Lower lobe of right lung (tissue), 2 donors: Measurements from ENCODE around the gene TRAPPC12. TPM values are rescaled to one million over a fixed set of nuclear protein-coding genes. Genes with fewer than 3 reads are reported as not detected.

ENCODE experiments used
- ATAC-seq, 2 donors: fragments of 200-7000 bp; cut with Tn5 transposase; one replicate each; pipeline ENCODE4 v1.9.1; 2020 to 2022; ENCODE audit warnings: mild to moderate bottlenecking in 2 of 2, moderate library complexity in 2 of 2
- DNase-seq: peaks from one replicate; pipeline ENCODE4 v3.0.0-alpha.2; 2020
- H3K27ac ChIP-seq: fragments of 200-600 bp; one replicate; pipeline ENCODE4 v1.8.0; 2022
- H3K27me3 ChIP-seq: fragments of 200-600 bp; one replicate; pipeline ENCODE4 v1.8.0; 2022; ENCODE audit warnings: low read depth
- H3K36me3 ChIP-seq: fragments of 200-600 bp; one replicate; pipeline ENCODE4 v1.8.0; 2022; ENCODE audit warnings: mild to moderate bottlenecking
- H3K4me1 ChIP-seq: fragments of 200-600 bp; one replicate; pipeline ENCODE4 v1.8.0; 2022
- H3K4me3 ChIP-seq: fragments of 200-600 bp; one replicate; pipeline ENCODE4 v1.8.0; 2022; ENCODE audit warnings: mild to moderate bottlenecking
- H3K9me3 ChIP-seq: fragments of 200-600 bp; one replicate; pipeline ENCODE4 v1.8.0; 2022
- intact Hi-C: fragments of 100-400 bp; cut with DNase I; formaldehyde crosslinking; loops from one replicate; pipeline ENCODE4 v1.11.0; 2022
- total RNA-seq: library from RNA; stranded (reverse); fragmentation: NEBNext Ultra II Directional; extraction: Animal tissue kit (Norgen Biotek cat#: 25700); gene quantifications from one replicate; pipeline ENCODE4 v1.2.1, GENCODE V29; 2021
- TF ChIP-seq, protein P1 (sequence below): fragments of 200-600 bp; IDR thresholded peaks from one replicate; pipeline ENCODE4 v1.8.0; 2022; ENCODE audit warnings: antibody characterized with exemption, mild to moderate bottlenecking
- donor health status: DM: no; HTN: yes; CAD: no; lungs with severe emphysema.

Gene TRAPPC12
- total RNA-seq, 1 donor from 2014 or later, result 93.8 TPM

DNA sequence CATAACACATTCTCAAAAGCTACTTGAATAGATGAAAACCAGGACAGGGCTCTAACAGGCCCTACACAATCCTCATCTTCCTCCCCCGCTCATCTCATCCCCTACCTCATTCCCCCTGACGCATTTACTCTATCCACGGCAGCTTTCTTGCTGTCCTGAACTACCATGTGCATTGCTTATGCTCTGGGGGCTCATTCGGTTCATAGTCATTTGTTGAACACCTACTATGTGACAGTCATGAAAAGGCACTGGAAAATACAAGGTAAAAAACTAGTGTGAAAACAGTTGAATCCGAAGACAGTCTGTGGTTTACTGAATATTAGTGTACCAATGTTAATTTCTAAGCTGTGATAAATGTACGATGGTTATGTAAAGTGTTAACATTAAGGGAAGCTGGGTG, 2.7 kb upstream of the TRAPPC12 start:
- TF ChIP-seq, protein P1, sequence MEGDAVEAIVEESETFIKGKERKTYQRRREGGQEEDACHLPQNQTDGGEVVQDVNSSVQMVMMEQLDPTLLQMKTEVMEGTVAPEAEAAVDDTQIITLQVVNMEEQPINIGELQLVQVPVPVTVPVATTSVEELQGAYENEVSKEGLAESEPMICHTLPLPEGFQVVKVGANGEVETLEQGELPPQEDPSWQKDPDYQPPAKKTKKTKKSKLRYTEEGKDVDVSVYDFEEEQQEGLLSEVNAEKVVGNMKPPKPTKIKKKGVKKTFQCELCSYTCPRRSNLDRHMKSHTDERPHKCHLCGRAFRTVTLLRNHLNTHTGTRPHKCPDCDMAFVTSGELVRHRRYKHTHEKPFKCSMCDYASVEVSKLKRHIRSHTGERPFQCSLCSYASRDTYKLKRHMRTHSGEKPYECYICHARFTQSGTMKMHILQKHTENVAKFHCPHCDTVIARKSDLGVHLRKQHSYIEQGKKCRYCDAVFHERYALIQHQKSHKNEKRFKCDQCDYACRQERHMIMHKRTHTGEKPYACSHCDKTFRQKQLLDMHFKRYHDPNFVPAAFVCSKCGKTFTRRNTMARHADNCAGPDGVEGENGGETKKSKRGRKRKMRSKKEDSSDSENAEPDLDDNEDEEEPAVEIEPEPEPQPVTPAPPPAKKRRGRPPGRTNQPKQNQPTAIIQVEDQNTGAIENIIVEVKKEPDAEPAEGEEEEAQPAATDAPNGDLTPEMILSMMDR, result no peak
- H3K9me3 ChIP-seq, result no peaks in the 10 kb centered on the region
- H3K4me1 ChIP-seq, result peaks cover 37% of the 10 kb centered on the region
- no peak for DNase-seq
- peak overlapping the region; percentile 89 for H3K27ac ChIP-seq
- H3K4me3 ChIP-seq, result peak overlapping the region; percentile 95
- no peak for ATAC-seq
- peaks cover 3% of the 10 kb centered on the region for H3K36me3 ChIP-seq
- intact Hi-C loops, result no loop called here
- no peaks in the 10 kb centered on the region for H3K27me3 ChIP-seq

GRCh38 chr2:3377279-3377611, 2.2 kb upstream of the TRAPPC12 start:
- DNase-seq (no peak), ATAC-seq (peak; percentile 4 to 27)
- TF ChIP-seq, protein P1, result no peak
- intact Hi-C loops, result no loop called here
- Histone ChIP-seq H3K36me3 (peaks cover 4% of the 10 kb centered on the region), H3K4me3 (peak overlapping the region; percentile 95), H3K4me1 (peaks cover 37% of the 10 kb centered on the region), H3K27ac (peak overlapping the region; percentile 89), H3K9me3 (no peaks in the 10 kb centered on the region), H3K27me3 (no peaks in the 10 kb centered on the region)

DNA sequence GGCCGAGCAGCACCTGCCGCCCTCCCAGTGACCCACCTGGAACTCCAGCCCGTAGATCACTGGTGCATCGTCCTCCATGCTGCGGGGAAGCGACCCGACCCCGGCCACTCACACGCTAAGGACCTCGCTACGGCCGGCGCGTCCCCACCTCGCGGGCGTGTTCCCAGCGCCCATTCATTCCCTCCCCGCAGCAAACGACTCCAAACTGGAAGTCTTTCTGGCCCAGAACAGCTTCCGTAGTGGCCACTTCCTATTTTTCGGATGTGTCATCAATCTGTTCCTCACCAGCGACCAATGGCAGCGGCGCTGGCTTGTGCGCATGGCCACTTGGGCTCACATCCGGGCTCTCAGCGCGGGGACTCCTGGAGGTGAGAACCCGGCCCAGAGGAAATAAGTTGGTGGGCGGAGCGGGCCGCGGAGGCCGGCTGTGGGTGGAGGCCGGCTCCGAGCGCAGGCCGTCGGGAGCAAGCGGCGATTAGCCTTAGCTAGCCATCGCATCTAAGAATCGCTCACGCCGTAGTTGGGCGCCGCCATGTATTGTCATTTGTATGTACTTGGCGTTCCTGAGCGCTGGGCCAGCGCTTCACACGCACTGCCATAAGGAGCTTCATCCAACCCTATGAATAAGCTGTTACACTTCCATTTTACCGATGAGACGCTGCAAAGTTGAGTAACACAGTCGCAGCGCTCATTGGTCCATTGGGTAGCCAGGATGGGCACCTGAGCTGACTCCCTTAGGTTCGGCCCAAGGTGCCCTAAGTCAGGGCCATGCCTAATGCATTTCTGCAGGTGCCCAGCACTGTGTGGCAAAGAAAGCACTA, 1.7 kb upstream of the TRAPPC12 start, which contains the start of gene EIPR1:
Gene EIPR1 (minus strand): TSS at position 207 of the 821 bp plus-strand sequence. CDS start 129 bp downstream, at position 78.
- DNase-seq (peak; percentile 99), ATAC-seq (peak; percentile 95 to 97)
- H3K27me3 ChIP-seq, result no peaks in the 10 kb centered on the region
- TF ChIP-seq, protein P1, result no peak
- intact Hi-C loops, result no loop called here
- H3K4me3 ChIP-seq, result peak within 1 kb of the TSS; percentile 95
- peak within 1 kb of the TSS; percentile 89 for H3K27ac ChIP-seq
- peaks cover 37% of the 10 kb centered on the region for H3K4me1 ChIP-seq
- peaks cover 10% of the 10 kb centered on the region for H3K36me3 ChIP-seq
- no peaks in the 10 kb centered on the region for H3K9me3 ChIP-seq

DNA sequence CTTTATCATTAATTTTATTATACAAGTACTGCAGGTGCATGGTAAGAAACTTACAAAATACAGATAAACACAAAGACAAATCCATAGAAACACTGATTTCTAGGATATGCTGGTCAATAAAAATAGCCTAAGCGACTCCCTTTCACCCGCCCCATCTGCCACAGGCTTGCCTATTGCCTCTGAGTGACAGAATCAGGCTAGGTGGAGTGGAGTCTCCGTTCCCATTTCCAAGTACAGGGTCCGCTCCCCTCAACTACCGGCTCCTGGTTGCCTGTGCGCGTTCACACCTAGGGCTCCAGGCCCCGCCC, 201 bp upstream of the TRAPPC12 start:
- H3K27me3 ChIP-seq, result no peaks in the 10 kb centered on the region
- TF ChIP-seq, protein P1, result no peak
- intact Hi-C loops, result no loop called here
- peaks cover 37% of the 10 kb centered on the region for H3K4me1 ChIP-seq
- H3K27ac ChIP-seq, result peak overlapping the region; percentile 86
- H3K9me3 ChIP-seq, result no peaks in the 10 kb centered on the region
- no peak for DNase-seq
- peak overlapping the region; percentile 68 for H3K4me3 ChIP-seq
- ATAC-seq, result no peak
- H3K36me3 ChIP-seq, result peaks cover 13% of the 10 kb centered on the region

GRCh38 chr2:3386448-3386958, 7.0 kb downstream of the TRAPPC12 start:
- Histone ChIP-seq H3K4me1 (no peaks in the 10 kb centered on the region), H3K27me3 (no peaks in the 10 kb centered on the region), H3K4me3 (no peak overlapping the region), H3K27ac (no peak overlapping the region), H3K9me3 (no peaks in the 10 kb centered on the region), H3K36me3 (peaks cover 53% of the 10 kb centered on the region)
- TF ChIP-seq, protein P1, result no peak
- DNase-seq (no peak), ATAC-seq (no peak)
- intact Hi-C loops, result no loop called here
